Heart left ventricle (tissue), 16 donors: Measurements from ENCODE around the gene DIAPH2. TPM values are rescaled to one million over a fixed set of nuclear protein-coding genes. Genes with fewer than 3 reads are reported as not detected.

Experiments used
- ATAC-seq, 4 donors: fragments of 200-7000 bp; cut with Tn5 transposase; one replicate each; pipeline ENCODE4 v1.9.1; 2020 to 2022; ENCODE audit warnings: moderate library complexity in 4 of 4, mild to moderate bottlenecking in 3 of 4, moderate number of reproducible peaks in 1 of 4
- DNase-seq, 5 donors: peaks; one replicate each; pipeline ENCODE4 v3.0.0-alpha.2; 2020
- H3K27ac ChIP-seq, 12 donors: fragments of 200-600 bp; sonication (generic) in 4 of 12; one replicate each; pipeline versions ENCODE4 v1.5.0 to v1.8.0; 2016 to 2022; ENCODE audit warnings: mild to moderate bottlenecking in 2 of 12
- H3K27me3 ChIP-seq, 9 donors: fragments of 200-600 bp; sonication (generic) in 2 of 9; one replicate each; pipeline versions ENCODE4 v1.5.1 to v1.8.0; 2016 to 2022; ENCODE audit warnings: mild to moderate bottlenecking in 3 of 9
- H3K36me3 ChIP-seq, 9 donors: fragments of 200-600 bp; sonication (generic) in 2 of 9; one replicate each; pipeline versions ENCODE4 v1.5.0 to v1.8.0; 2018 to 2022; ENCODE audit warnings: mild to moderate bottlenecking in 2 of 9
- H3K4me1 ChIP-seq, 12 donors: fragments of 200-600 bp; sonication (generic) in 4 of 12; one replicate each; pipeline versions ENCODE4 v1.5.0 to v1.8.0; 2016 to 2022; ENCODE audit warnings: mild to moderate bottlenecking in 3 of 12
- H3K4me3 ChIP-seq, 12 donors: fragments of 200-600 bp; sonication (generic) in 4 of 12; one replicate each; pipeline versions ENCODE4 v1.5.0 to v1.8.0; 2017 to 2022; ENCODE audit warnings: mild to moderate bottlenecking in 9 of 12, moderate library complexity in 4 of 12
- H3K9me3 ChIP-seq, 12 donors: fragments of 200-600 bp; sonication (generic) in 4 of 12; one replicate each; pipeline versions ENCODE4 v1.5.0 to v1.8.0; 2016 to 2022; ENCODE audit warnings: mild to moderate bottlenecking in 1 of 12
- CTCF ChIP-seq, 12 donors: fragments of 200-600 bp; sonication (generic) in 4 of 12; IDR thresholded peaks; one replicate each; pipeline versions ENCODE4 v1.5.0 to v1.8.0; 2018 to 2022; ENCODE audit warnings: antibody characterized with exemption in 12 of 12, mild to moderate bottlenecking in 5 of 12
- POLR2A ChIP-seq, 2 donors: fragments of 450-650 bp; IDR thresholded peaks; one replicate each; pipeline ENCODE4 v1.6.1; 2017; ENCODE audit warnings: antibody characterized with exemption in 2 of 2, mild to moderate bottlenecking in 2 of 2, moderate library complexity in 2 of 2
- WGBS, 4 donors: extraction: QIAGEN DNeasy Blood & Tissue Kit in 2 of 4; methylation state at CpG; one replicate each; pipeline versions ENCODE4 v1.1.5 to v1.1.7; 2013 to 2018; 5-methylcytosine and 5-hydroxymethylcytosine counted together
- intact Hi-C, 10 donors: fragments of 100-400 bp; cut with DNase I; formaldehyde crosslinking; loops; one replicate each; pipeline versions ENCODE4 v1.11.1 to v1.14.2; 2022
- polyA plus RNA-seq, 2 donors: library from polyadenylated mRNA; stranded (reverse); fragments of 200-250 nt; gene quantifications; one replicate each; pipeline ENCODE4 v1.2.3, GENCODE V29; 2013
- total RNA-seq, 9 donors: library from RNA; depleted of rRNA in 2 of 9; stranded (reverse); fragments of >200 nt in 2 of 9; fragmentation: NEBNext Ultra II Directional in 3 of 9; extraction: Animal tissue kit (Norgen Biotek cat#: 25700) in 3 of 9; gene quantifications; one replicate each; pipeline versions ENCODE4 v1.1.0 to v1.2.4, GENCODE V29; 2016 to 2023
- donor health status: ischemic (EF 13 %, LVEDD 7.1; RV severe dilation, severe dysfunction).
- donor health status: healthy with polysubstance abuse.
- donor health status: DM: no; HTN: yes; CAD: no.
- donor health status: DM: no; HTN: no; CAD: no.
- donor health status: ischemic (EF 25% LVEDD 6.9; RV normal size, moderate dysfunction).
- donor health status: ischemic (EF 25% LVEDD 5.7; RV mildly dilated, moderate dysfunction).
- donor health status: healthy.
- donor health status: DM: yes; HTN: yes; CAD: no.
- donor health status: ischemic (EF 35%, LVEDD 5.7; RV mildly dilated, moderate dysfunction).
- donor health status: nonischemic (EF 11% LVEDD 7.7; RV severe dilation, severe dysfunction).
- donor health status: DM: yes; HTN: yes; CAD: no.
- donor health status: PGD.
- donor health status: ischemic (EF 29% LVEDD 5.4; RV normal size, mild dysfunction).
- donor health status: nonischemic (EF 23%, LVEDD 6.1; RV moderate dilation, normal function).

DIAPH2 gene
- total and polyA plus RNA-seq, 11 donors: 3.7 to 18.8 (median 12.3) TPM

GRCh38 chrX:96776966-96777365 is 92.3 kb downstream of the DIAPH2 start:
- H3K4me3 ChIP-seq: no peak overlapping the region

GRCh38 chrX:96791559-96791958 is 106.9 kb downstream of the DIAPH2 start:
- Histone ChIP-seq H3K27ac (peak overlapping the region in 6 of 12 donors; percentile 10 to 68 (median 33)), H3K27me3 (no peaks in the 10 kb centered on the region), H3K36me3 (no peaks in the 10 kb centered on the region), H3K4me1 (peaks cover 0 to 17% (median 0%) of the 10 kb centered on the region in 12 donors), H3K4me3 (no peak overlapping the region), H3K9me3 (no peaks in the 10 kb centered on the region)
- intact Hi-C loops: no loop called here
- no peak for TF ChIP-seq POLR2A (IDR thresholded peaks at IDR 0.05)
- TF ChIP-seq CTCF (IDR thresholded peaks at IDR 0.05): no peak
- WGBS, 4 donors: 15 to 37% (median 26%) methylated on average over 4 of the region's 4 CpGs
- DNase-seq (peak in 2 of 5 donors; percentile 20 to 21), ATAC-seq (peak; percentile 83 to 92 (median 86))

More at GRCh38 chrX:96776966-96777365, 92.3 kb downstream of the DIAPH2 start:
- Histone ChIP-seq H3K27ac (no peak overlapping the region), H3K9me3 (no peaks in the 10 kb centered on the region), H3K4me1 (no peaks in the 10 kb centered on the region), H3K27me3 (no peaks in the 10 kb centered on the region), H3K36me3 (no peaks in the 10 kb centered on the region)
- 83 to 100% (median 96%) methylated on average over 1 of the region's 1 CpG for WGBS, 4 donors
- DNase-seq: no peak
- TF ChIP-seq POLR2A (IDR thresholded peaks at IDR 0.05) (no peak), CTCF (IDR thresholded peaks at IDR 0.05) (no peak)
- no peak for ATAC-seq
- intact Hi-C loops: no loop called here

GRCh38 chrX:96792047-96792446 is 107.4 kb downstream of the DIAPH2 start:
- ATAC-seq (peak in 1 of 4 donors; percentile 24), DNase-seq (no peak)
- H3K4me1 ChIP-seq: peaks cover 0 to 17% (median 0%) of the 10 kb centered on the region in 12 donors
- no peaks in the 10 kb centered on the region for H3K27me3 ChIP-seq
- WGBS, 4 donors: 41 to 51% (median 48%) methylated on average over 2 of the region's 2 CpGs
- no peaks in the 10 kb centered on the region for H3K36me3 ChIP-seq
- intact Hi-C loops: no loop called here
- H3K27ac ChIP-seq: peak overlapping the region in 6 of 12 donors; percentile 10 to 68 (median 33)
- H3K4me3 ChIP-seq: no peak overlapping the region
- TF ChIP-seq CTCF (IDR thresholded peaks at IDR 0.05): no peak
- TF ChIP-seq POLR2A (IDR thresholded peaks at IDR 0.05): no peak
- no peaks in the 10 kb centered on the region for H3K9me3 ChIP-seq

- Histone ChIP-seq H3K36me3 (no peaks in the 10 kb centered on the region), H3K27ac (no peak overlapping the region), H3K27me3 (no peaks in the 10 kb centered on the region), H3K4me1 (peaks cover 0 to 11% (median 0%) of the 10 kb centered on the region in 12 donors), H3K4me3 (no peak overlapping the region), H3K9me3 (no peaks in the 10 kb centered on the region)
- TF ChIP-seq CTCF (IDR thresholded peaks at IDR 0.05): no peak
- no peak for TF ChIP-seq POLR2A (IDR thresholded peaks at IDR 0.05)
- 71 to 88% (median 75%) methylated on average over 1 of the region's 1 CpG for WGBS, 4 donors
- intact Hi-C loops: no loop called here
- DNase-seq (no peak), ATAC-seq (no peak)
Observed at GRCh38 chrX:96798982-96799381, 114.3 kb downstream of the DIAPH2 start.
